Measurements from ENCODE around the gene NTM.

GRCh38 chr11:131966667-131967066 lies 596.3 kb downstream of the NTM start:
- no peak for TF ChIP-seq POLR2AphosphoS5 (IDR thresholded peaks at IDR 0.05)
- TF ChIP-seq, protein P1, sequence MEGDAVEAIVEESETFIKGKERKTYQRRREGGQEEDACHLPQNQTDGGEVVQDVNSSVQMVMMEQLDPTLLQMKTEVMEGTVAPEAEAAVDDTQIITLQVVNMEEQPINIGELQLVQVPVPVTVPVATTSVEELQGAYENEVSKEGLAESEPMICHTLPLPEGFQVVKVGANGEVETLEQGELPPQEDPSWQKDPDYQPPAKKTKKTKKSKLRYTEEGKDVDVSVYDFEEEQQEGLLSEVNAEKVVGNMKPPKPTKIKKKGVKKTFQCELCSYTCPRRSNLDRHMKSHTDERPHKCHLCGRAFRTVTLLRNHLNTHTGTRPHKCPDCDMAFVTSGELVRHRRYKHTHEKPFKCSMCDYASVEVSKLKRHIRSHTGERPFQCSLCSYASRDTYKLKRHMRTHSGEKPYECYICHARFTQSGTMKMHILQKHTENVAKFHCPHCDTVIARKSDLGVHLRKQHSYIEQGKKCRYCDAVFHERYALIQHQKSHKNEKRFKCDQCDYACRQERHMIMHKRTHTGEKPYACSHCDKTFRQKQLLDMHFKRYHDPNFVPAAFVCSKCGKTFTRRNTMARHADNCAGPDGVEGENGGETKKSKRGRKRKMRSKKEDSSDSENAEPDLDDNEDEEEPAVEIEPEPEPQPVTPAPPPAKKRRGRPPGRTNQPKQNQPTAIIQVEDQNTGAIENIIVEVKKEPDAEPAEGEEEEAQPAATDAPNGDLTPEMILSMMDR (IDR thresholded peaks at IDR 0.05; ENCODE audit: poor library complexity, severe bottlenecking), result no peak
- no peak for TF ChIP-seq TAF1 (IDR thresholded peaks at IDR 0.05; ENCODE audit: low read depth)

Data from neural cell (in vitro differentiated cells).